GM18526 (cell line): Measurements from ENCODE around the gene ZSCAN5A.
"Not testable (repeated sequence)": the region's sequence is repeated elsewhere in the genome, so short reads cannot be mapped to it uniquely, and the experiment has no call there.

Source experiments
- POLR2A ChIP-seq: IDR thresholded peaks from 3 replicates; pipeline ENCODE4 v1.6.1; 2011; ENCODE audit not compliant: insufficient read length; ENCODE audit errors: extremely low read depth

The ZSCAN5A gene

GRCh38 chr19:56189785-56190184 is 124.9 kb downstream of the ZSCAN5A start:
- no peak for TF ChIP-seq POLR2A

DNA sequence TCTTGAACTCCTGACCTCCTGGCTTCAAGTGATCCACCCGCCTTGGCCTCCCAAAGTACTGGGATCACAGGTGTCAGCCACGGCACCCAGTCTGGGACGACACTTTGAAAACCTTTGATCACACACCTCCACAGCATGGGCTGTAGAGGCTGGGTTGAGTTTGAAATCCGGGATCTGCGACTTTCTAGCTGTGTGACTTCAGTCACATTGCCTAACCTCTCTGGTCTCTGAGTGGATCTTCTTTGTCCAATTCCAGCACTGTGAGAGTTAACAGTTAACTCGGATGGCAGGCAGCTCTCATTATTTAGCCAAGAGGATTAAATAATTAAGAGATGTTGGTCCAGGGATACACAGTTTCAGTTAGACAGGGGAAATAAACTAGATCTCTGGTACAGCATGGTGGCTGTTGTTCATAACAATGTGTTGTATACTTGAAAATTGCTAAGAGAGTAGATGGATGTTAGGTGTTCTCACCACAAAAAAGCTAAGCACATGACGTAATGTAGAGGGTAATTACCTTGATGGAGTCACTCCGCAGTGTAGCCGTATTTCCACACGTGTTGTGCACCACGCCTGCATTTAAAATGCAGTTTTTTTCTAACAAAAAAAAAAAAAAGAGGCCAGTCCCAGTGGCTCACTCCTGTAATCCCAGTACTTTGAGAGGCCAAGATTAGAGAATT is 136.9 kb downstream of the ZSCAN5A start:
- no peak for TF ChIP-seq POLR2A

- TF ChIP-seq POLR2A: no peak
Observed at GRCh38 chr19:56176881-56177280, 137.8 kb downstream of the ZSCAN5A start.

- TF ChIP-seq POLR2A: not testable (repeated sequence)
Observed at GRCh38 chr19:56175861-56176307, 138.8 kb downstream of the ZSCAN5A start, which contains the start of gene GALP. Gene GALP (plus strand): TSS chr19:56176008. CDS start chr19:56177109, 1,101 bp downstream.

GRCh38 chr19:56174550-56174949 is 140.1 kb downstream of the ZSCAN5A start:
- TF ChIP-seq POLR2A: no peak

DNA sequence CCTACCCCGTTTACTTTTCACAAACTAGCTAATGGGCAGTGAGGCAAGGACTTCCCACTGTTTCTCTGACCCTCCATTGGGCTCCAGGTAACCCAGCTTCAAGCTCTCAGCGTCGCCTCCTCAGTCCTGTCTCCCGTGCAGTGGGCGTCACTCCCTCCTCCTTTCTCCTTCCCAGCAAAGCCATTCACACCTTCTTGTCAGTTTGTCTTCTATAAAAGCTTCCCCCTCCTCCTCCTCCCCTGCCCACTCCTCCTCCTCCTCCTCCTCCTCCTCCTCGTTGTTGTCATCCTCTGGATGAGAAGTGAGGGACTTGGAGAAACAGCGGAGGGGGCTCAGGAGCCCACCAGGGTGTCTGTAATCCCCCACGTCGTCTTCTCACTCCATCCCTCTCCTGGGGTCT is 140.6 kb downstream of the ZSCAN5A start:
- no peak for TF ChIP-seq POLR2A
